Measurements from ENCODE around the gene ATG16L2.

ATG16L2 gene

GRCh38 chr11:72775288-72776110 is 38.7 kb upstream of the ATG16L2 start:
- DNase-seq (ENCODE audit: low read depth), result no peak
- TF ChIP-seq CTCF (IDR thresholded peaks at IDR 0.05; ENCODE audit: control insufficient read depth, extremely low read depth, insufficient read depth), result no peak
- H3K4me3 ChIP-seq (ENCODE audit: low read depth, low read length), result no peak overlapping the region

- DNase-seq (ENCODE audit: low read depth), result no peak
- TF ChIP-seq CTCF (IDR thresholded peaks at IDR 0.05; ENCODE audit: control insufficient read depth, extremely low read depth, insufficient read depth), result no peak
- no peak overlapping the region for H3K4me3 ChIP-seq (ENCODE audit: low read depth, low read length)
These were observed 37.9 kb upstream of the ATG16L2 start for GRCh38 chr11:72776117-72776843.

- no peak overlapping the region for H3K4me3 ChIP-seq (ENCODE audit: low read depth, low read length)
- no peak for DNase-seq (ENCODE audit: low read depth)
- no peak for TF ChIP-seq CTCF (IDR thresholded peaks at IDR 0.05; ENCODE audit: control insufficient read depth, extremely low read depth, insufficient read depth)
These were observed 37.1 kb upstream of the ATG16L2 start for GRCh38 chr11:72776844-72777754.

GRCh38 chr11:72777755-72778278 is 36.4 kb upstream of the ATG16L2 start:
- TF ChIP-seq CTCF (IDR thresholded peaks at IDR 0.05; ENCODE audit: control insufficient read depth, extremely low read depth, insufficient read depth), result no peak
- DNase-seq (ENCODE audit: low read depth), result no peak
- no peak overlapping the region for H3K4me3 ChIP-seq (ENCODE audit: low read depth, low read length)

DNA sequence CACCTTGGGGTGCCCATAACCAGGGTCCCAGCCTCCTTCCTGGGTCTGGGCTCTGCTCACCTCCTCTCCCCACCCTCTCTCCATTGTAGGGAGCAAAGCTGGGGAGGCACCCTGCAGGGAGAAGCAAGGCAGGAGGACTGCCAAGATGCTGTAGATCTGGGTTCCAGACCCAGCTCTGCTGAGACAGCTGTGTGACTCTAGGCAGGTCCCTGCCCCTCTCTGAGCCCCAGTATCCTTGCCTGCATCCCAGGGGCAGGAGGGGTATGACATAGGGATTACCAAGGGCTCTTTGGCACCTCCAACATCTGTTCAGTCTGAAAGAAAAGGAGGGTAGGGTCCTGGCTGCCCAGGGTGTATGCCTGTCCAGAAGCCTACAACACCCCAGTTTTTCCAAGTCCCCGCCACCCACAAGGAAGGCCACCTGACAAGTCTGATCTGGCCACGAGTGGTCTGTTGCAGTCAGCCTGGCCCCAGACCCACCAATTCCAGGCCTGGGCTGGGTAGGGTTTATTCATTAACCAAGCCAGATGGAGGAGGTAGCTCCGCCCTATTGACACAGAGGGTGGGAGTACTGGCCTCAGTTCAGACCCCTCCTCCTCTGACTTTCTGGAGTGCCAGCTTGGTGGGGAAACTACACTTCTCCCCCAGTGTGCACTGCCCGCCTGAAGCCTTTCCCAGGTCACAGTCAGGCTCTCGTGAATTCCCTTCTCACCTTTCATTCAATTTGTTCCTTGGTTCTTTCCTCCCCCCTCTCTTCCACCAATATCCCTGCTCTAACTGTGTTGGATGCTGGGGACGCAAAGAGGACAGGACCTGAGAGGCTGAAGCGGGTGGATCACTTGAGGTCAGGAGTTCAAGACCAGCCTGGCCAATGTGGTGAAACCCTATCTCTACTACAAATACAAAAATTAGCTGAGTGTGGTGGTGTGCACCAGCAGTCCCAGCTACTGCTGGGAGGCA is 35.4 kb upstream of the ATG16L2 start:
- no peak for DNase-seq (ENCODE audit: low read depth)
- no peak for TF ChIP-seq CTCF (IDR thresholded peaks at IDR 0.05; ENCODE audit: control insufficient read depth, extremely low read depth, insufficient read depth)
- H3K4me3 ChIP-seq (ENCODE audit: low read depth, low read length), result no peak overlapping the region
